Measurements from ENCODE around the gene TBL1X.

DNA sequence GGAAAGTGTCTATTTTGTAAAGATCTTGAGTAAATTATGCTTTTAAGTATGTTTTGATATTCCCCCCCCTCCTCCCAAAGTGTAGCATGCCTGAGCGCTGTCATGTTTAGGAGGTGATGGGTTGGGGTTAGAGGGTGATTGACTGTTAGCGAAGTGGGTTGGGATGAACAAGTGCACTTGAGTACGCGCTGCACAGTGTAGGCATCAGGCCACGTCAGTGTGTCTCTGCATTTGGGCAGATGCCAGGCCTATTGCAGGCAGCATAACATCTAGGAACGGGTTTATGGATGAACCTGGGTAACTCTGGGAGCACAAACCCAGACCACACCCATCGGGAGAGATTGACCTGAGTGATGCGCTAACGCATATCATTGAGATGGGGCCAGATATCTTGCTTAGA is 111.2 kb downstream of the TBL1X start:
- TF ChIP-seq KDM4A (IDR thresholded peaks at IDR 0.05; ENCODE audit: low read depth, low read length, severe bottlenecking) = no peak
- no peak for TF ChIP-seq SIN3A (conservative IDR thresholded peaks at IDR 0.05 in 1 of 2, IDR thresholded peaks at IDR 0.05 in 1 of 2; ENCODE audit: low read depth in 1 of 2, low read length in 2 of 2)
- TF ChIP-seq, protein P1, sequence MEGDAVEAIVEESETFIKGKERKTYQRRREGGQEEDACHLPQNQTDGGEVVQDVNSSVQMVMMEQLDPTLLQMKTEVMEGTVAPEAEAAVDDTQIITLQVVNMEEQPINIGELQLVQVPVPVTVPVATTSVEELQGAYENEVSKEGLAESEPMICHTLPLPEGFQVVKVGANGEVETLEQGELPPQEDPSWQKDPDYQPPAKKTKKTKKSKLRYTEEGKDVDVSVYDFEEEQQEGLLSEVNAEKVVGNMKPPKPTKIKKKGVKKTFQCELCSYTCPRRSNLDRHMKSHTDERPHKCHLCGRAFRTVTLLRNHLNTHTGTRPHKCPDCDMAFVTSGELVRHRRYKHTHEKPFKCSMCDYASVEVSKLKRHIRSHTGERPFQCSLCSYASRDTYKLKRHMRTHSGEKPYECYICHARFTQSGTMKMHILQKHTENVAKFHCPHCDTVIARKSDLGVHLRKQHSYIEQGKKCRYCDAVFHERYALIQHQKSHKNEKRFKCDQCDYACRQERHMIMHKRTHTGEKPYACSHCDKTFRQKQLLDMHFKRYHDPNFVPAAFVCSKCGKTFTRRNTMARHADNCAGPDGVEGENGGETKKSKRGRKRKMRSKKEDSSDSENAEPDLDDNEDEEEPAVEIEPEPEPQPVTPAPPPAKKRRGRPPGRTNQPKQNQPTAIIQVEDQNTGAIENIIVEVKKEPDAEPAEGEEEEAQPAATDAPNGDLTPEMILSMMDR (IDR thresholded peaks at IDR 0.05; ENCODE audit: control extremely low read depth in 1 of 3, insufficient read depth in 1 of 3, low read depth in 1 of 3, low read length in 3 of 3) = no peak
- TF ChIP-seq CHD2 (IDR thresholded peaks at IDR 0.05; ENCODE audit: low read length) = no peak
- TF ChIP-seq TAF1 (IDR thresholded peaks at IDR 0.05; ENCODE audit: low read depth, low read length) = no peak
- TF ChIP-seq CEBPB (IDR thresholded peaks at IDR 0.05; ENCODE audit: low read depth, low read length) = no peak
- no peak for TF ChIP-seq POLR2AphosphoS5 (IDR thresholded peaks at IDR 0.05; ENCODE audit: low read depth, low read length)

Data from H1 (cell line).